GM21723 (cell line): Measurements from ENCODE around the gene INKA2.

ENCODE experiments used
- ATAC-seq: cut with Tn5 transposase; IDR thresholded peaks from one replicate; pipeline ENCODE4 v1.9.1; 2021; ENCODE audit warnings: mild to moderate bottlenecking, moderate library complexity; ENCODE audit not compliant: unreplicated experiment

INKA2 gene

GRCh38 chr1:111706921-111707320 is 32.3 kb downstream of the INKA2 start:
- no peak for ATAC-seq

GRCh38 chr1:111705841-111706240 is 33.4 kb downstream of the INKA2 start:
- ATAC-seq = no peak

GRCh38 chr1:111704776-111705175 is 34.4 kb downstream of the INKA2 start:
- no peak for ATAC-seq

- ATAC-seq = no peak
Measured at GRCh38 chr1:111704240-111704639, 35.0 kb downstream of the INKA2 start.

- ATAC-seq = no peak
Measured at GRCh38 chr1:111702504-111703050, 36.6 kb downstream of the INKA2 start.

- ATAC-seq = no peak
Measured at GRCh38 chr1:111699268-111699667, 39.9 kb downstream of the INKA2 start.

- ATAC-seq = no peak
Measured at GRCh38 chr1:111696330-111696729, 42.9 kb downstream of the INKA2 start.

GRCh38 chr1:111695801-111696200 is 43.4 kb downstream of the INKA2 start:
- no peak for ATAC-seq

- no peak for ATAC-seq
Measured at GRCh38 chr1:111691886-111692285, 47.3 kb downstream of the INKA2 start.

GRCh38 chr1:111690306-111690617 is 48.9 kb downstream of the INKA2 start:
- ATAC-seq = no peak
